ENCODE results near the gene METTL8. TPM values are rescaled to one million over a fixed set of nuclear protein-coding genes. Genes with fewer than 3 reads are reported as not detected.
"Not testable (repeated sequence)": the region's sequence is repeated elsewhere in the genome, so short reads cannot be mapped to it uniquely, and the experiment has no call there.

Gene METTL8
- total RNA-seq, 1 donor from 2014 or later, result 26.7 TPM

DNA sequence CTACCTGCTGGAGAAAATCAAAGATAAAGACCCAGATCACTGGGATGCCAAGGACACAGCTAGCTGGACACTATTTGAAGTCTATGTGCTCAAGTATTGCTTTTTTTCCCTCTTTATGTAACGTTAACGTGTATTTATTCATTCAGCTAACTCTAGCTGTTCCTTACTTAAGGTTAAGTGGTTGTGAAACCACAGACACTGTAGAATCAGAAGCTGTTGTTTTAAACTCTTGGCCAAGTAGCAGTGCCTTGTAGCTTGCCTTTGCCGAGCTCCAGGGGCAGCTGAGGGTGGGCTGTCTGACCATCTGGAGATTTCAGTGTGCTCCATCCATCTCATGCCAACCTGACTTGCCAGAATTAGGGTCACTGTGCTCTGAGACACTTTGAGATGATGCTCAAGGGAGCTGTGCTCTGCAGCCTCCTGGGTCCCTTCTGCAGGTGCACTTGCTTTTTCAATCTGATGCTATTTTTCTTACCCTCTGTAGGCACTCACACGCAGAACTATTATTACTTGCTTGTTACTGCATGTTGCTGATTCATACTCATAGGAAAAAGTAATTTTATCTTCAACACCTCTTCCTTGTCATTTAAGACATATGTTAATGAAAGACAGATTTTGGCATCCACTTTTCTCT lies 116.2 kb downstream of the METTL8 start:
- H3K27me3 ChIP-seq (ENCODE audit: control insufficient read depth, insufficient read depth, low read length), result no peaks in the 10 kb centered on the region
- no peak overlapping the region for H3K4me3 ChIP-seq (ENCODE audit: low read depth, low read length)
- DNase-seq (ENCODE audit: low read depth), result no peak
- TF ChIP-seq, protein P1, sequence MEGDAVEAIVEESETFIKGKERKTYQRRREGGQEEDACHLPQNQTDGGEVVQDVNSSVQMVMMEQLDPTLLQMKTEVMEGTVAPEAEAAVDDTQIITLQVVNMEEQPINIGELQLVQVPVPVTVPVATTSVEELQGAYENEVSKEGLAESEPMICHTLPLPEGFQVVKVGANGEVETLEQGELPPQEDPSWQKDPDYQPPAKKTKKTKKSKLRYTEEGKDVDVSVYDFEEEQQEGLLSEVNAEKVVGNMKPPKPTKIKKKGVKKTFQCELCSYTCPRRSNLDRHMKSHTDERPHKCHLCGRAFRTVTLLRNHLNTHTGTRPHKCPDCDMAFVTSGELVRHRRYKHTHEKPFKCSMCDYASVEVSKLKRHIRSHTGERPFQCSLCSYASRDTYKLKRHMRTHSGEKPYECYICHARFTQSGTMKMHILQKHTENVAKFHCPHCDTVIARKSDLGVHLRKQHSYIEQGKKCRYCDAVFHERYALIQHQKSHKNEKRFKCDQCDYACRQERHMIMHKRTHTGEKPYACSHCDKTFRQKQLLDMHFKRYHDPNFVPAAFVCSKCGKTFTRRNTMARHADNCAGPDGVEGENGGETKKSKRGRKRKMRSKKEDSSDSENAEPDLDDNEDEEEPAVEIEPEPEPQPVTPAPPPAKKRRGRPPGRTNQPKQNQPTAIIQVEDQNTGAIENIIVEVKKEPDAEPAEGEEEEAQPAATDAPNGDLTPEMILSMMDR (IDR thresholded peaks at IDR 0.05; ENCODE audit: insufficient read depth, low read length, poor library complexity, severe bottlenecking), result no peak
- no peaks in the 10 kb centered on the region for H3K36me3 ChIP-seq (ENCODE audit: control insufficient read depth, insufficient read depth, low read length)

- Histone ChIP-seq H3K4me3 (ENCODE audit: low read depth, low read length) (no peak overlapping the region), H3K27me3 (ENCODE audit: control insufficient read depth, insufficient read depth, low read length) (no peaks in the 10 kb centered on the region), H3K36me3 (ENCODE audit: control insufficient read depth, insufficient read depth, low read length) (no peaks in the 10 kb centered on the region)
- DNase-seq (ENCODE audit: low read depth), result no peak
- TF ChIP-seq, protein P1 (IDR thresholded peaks at IDR 0.05; ENCODE audit: insufficient read depth, low read length, poor library complexity, severe bottlenecking), result no peak
Measured at GRCh38 chr2:171316755-171317337, 116.9 kb downstream of the METTL8 start.

DNA sequence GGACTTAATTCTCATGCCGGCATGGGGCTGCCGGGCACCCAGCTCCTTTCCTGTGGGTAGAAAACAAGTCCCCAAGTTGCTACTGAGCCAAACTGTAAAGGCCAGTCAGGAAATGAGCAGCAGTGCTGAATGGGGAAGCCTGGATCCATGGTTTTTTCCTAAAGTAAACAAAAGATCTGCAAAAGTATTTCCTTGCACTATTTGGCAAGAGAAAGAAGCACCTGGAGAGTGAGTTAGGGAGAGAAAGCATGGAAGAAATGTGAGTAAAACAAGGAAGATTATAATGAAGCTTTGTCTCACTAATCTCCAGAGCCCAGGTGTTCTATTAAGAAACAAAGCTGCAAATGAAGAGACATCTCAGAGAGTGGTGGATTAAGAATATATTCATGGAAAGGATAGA lies 117.6 kb downstream of the METTL8 start:
- H3K4me3 ChIP-seq (ENCODE audit: low read depth, low read length), result no peak overlapping the region
- DNase-seq (ENCODE audit: low read depth), result no peak
- no peaks in the 10 kb centered on the region for H3K27me3 ChIP-seq (ENCODE audit: control insufficient read depth, insufficient read depth, low read length)
- TF ChIP-seq, protein P1 (IDR thresholded peaks at IDR 0.05; ENCODE audit: insufficient read depth, low read length, poor library complexity, severe bottlenecking), result no peak
- H3K36me3 ChIP-seq (ENCODE audit: control insufficient read depth, insufficient read depth, low read length), result no peaks in the 10 kb centered on the region

GRCh38 chr2:171315781-171316180 lies 118.0 kb downstream of the METTL8 start:
- TF ChIP-seq, protein P1 (IDR thresholded peaks at IDR 0.05; ENCODE audit: insufficient read depth, low read length, poor library complexity, severe bottlenecking), result no peak
- no peaks in the 10 kb centered on the region for H3K36me3 ChIP-seq (ENCODE audit: control insufficient read depth, insufficient read depth, low read length)
- DNase-seq (ENCODE audit: low read depth), result no peak
- H3K27me3 ChIP-seq (ENCODE audit: control insufficient read depth, insufficient read depth, low read length), result no peaks in the 10 kb centered on the region
- no peak overlapping the region for H3K4me3 ChIP-seq (ENCODE audit: low read depth, low read length)

- H3K27me3 ChIP-seq (ENCODE audit: control insufficient read depth, insufficient read depth, low read length); H3K36me3 ChIP-seq (ENCODE audit: control insufficient read depth, insufficient read depth, low read length); DNase-seq (ENCODE audit: low read depth); H3K4me3 ChIP-seq (ENCODE audit: low read depth, low read length): not testable (repeated sequence)
Measured at GRCh38 chr2:171312182-171312581, 121.6 kb downstream of the METTL8 start.

GRCh38 chr2:171311589-171311988 lies 122.2 kb downstream of the METTL8 start:
- H3K36me3 ChIP-seq (ENCODE audit: control insufficient read depth, insufficient read depth, low read length); DNase-seq (ENCODE audit: low read depth); H3K27me3 ChIP-seq (ENCODE audit: control insufficient read depth, insufficient read depth, low read length); H3K4me3 ChIP-seq (ENCODE audit: low read depth, low read length): not testable (repeated sequence)

DNA sequence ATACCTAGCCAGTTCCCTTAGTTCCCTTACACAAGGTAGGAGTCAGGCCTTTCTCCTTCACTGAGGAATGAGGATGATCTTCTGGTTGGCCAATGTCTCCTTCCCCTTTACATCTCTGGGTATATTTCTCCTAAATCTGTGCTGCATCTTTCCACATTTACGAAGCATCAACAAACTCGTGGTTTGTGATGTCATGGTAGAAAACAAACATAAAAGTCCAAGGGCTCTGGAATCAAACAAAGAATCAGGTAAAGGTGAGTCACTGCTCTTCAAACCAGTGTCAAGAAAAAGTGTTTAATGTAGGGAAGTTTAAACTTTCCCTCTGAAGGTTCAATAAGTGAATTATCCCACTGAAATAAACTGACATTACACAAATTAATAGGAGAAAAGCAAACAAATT lies 122.9 kb downstream of the METTL8 start:
- no peak overlapping the region for H3K4me3 ChIP-seq (ENCODE audit: low read depth, low read length)
- TF ChIP-seq, protein P1 (IDR thresholded peaks at IDR 0.05; ENCODE audit: insufficient read depth, low read length, poor library complexity, severe bottlenecking), result no peak

More for the DNA sequence above, 122.9 kb downstream of the METTL8 start:
- no peak for DNase-seq (ENCODE audit: low read depth)
- H3K36me3 ChIP-seq (ENCODE audit: control insufficient read depth, insufficient read depth, low read length), result no peaks in the 10 kb centered on the region
- H3K27me3 ChIP-seq (ENCODE audit: control insufficient read depth, insufficient read depth, low read length), result no peaks in the 10 kb centered on the region

Measured in kidney epithelial cell (primary cell).